Sigmoid colon (tissue), 4 donors: ENCODE results near the gene WDR53.

ENCODE experiments used
- CTCF ChIP-seq, 4 experiments: fragments of 450-650 bp in 3 of 4; fragments of 200-600 bp in 1 of 4; IDR thresholded peaks; one replicate each; pipeline ENCODE4 v1.5.1; 2016 to 2019; ENCODE audit warnings: antibody characterized with exemption in 4 of 4, mild to moderate bottlenecking in 3 of 4, moderate library complexity in 2 of 4
- EP300 ChIP-seq, 4 donors: sonication (generic); formaldehyde crosslinking; IDR thresholded peaks; one replicate each; pipeline ENCODE4 v1.6.1; 2017; ENCODE audit warnings: antibody characterized with exemption in 4 of 4
- POLR2A ChIP-seq, 2 donors: fragments of 450-650 bp; IDR thresholded peaks; one replicate each; pipeline ENCODE4 v1.6.1; 2016; ENCODE audit warnings: antibody characterized with exemption in 2 of 2, mild to moderate bottlenecking in 2 of 2, moderate library complexity in 2 of 2

- TF ChIP-seq POLR2A (IDR thresholded peaks at IDR 0.05) (no peak), CTCF (IDR thresholded peaks at IDR 0.05) (no peak), EP300 (IDR thresholded peaks at IDR 0.05) (no peak)
Observed at GRCh38 chr3:196544491-196544992, 23.8 kb downstream of the WDR53 start.
